Stomach (tissue), 9 donors: ENCODE measurements around the gene PARP3. TPM values are rescaled to one million over a fixed set of nuclear protein-coding genes. Genes with fewer than 3 reads are reported as not detected.

ENCODE experiments used
- DNase-seq, 2 donors: peaks; one replicate each; pipeline versions ENCODE4 v3.0.0 to v3.0.0-alpha.2; 2013 to 2019
- H3K27ac ChIP-seq, 5 donors: fragments of 200-600 bp in 4 of 5; sonication (generic) in 4 of 5; one replicate each; pipeline ENCODE4 v1.5.1; 2013 to 2019; ENCODE audit warnings: mild to moderate bottlenecking in 1 of 5, moderate library complexity in 1 of 5
- H3K27me3 ChIP-seq, 3 donors: fragments of 200-600 bp; sonication (generic); one replicate each; pipeline ENCODE4 v1.5.1; 2017 to 2019; ENCODE audit warnings: mixed run types in 1 of 3
- H3K36me3 ChIP-seq, 4 donors: fragments of 200-600 bp; sonication (generic); 1 replicate in 3 of 4; 2 replicates in 1 of 4; pipeline ENCODE4 v1.5.1; 2016 to 2019
- H3K4me1 ChIP-seq, 4 donors: fragments of 200-600 bp; sonication (generic); one replicate each; pipeline ENCODE4 v1.5.1; 2016 to 2019
- H3K4me3 ChIP-seq, 4 donors: fragments of 200-600 bp; sonication (generic) in 3 of 4; one replicate each; pipeline ENCODE4 v1.5.1; 2016 to 2019; ENCODE audit warnings: mild to moderate bottlenecking in 1 of 4
- H3K9me3 ChIP-seq, 4 donors: fragments of 200-600 bp; sonication (generic); one replicate each; pipeline ENCODE4 v1.5.1; 2016 to 2019
- EP300 ChIP-seq: sonication (generic); formaldehyde crosslinking; IDR thresholded peaks from one replicate; pipeline ENCODE4 v1.6.1; 2017; ENCODE audit warnings: antibody characterized with exemption
- POLR2A ChIP-seq, 4 donors: fragments of 450-650 bp; IDR thresholded peaks; one replicate each; pipeline ENCODE4 v1.6.1; 2016; ENCODE audit warnings: antibody characterized with exemption in 4 of 4, control low read depth in 2 of 4, mild to moderate bottlenecking in 1 of 4, moderate library complexity in 1 of 4
- POLR2AphosphoS5 ChIP-seq, 3 donors: sonication (generic); formaldehyde crosslinking; IDR thresholded peaks; one replicate each; pipeline ENCODE4 v1.6.1; 2016; ENCODE audit warnings: antibody characterized with exemption in 3 of 3
- WGBS, 5 donors: extraction: QIAGEN DNeasy Blood & Tissue Kit in 3 of 5; methylation state at CpG; one replicate each; pipeline versions ENCODE4 v1.1.5 to v1.1.7; 2013 to 2018; 5-methylcytosine and 5-hydroxymethylcytosine counted together
- intact Hi-C: fragments of 100-400 bp; cut with DNase I; formaldehyde crosslinking; loops from one replicate; pipeline ENCODE4 v1.15.1; 2023; ENCODE audit warnings: low total_unique reads
- polyA plus RNA-seq, 3 donors: library from polyadenylated mRNA; stranded (reverse); fragments of 200-250 nt; gene quantifications; one replicate each; pipeline ENCODE4 v1.2.3, GENCODE V29; 2013
- total RNA-seq, 5 donors: library from RNA; depleted of rRNA; stranded (reverse); fragments of >200 nt; gene quantifications; one replicate each; pipeline versions ENCODE4 v1.1.0 to v1.2.3, GENCODE V29; 2014 to 2016
- TF ChIP-seq, protein P1 (sequence below), 7 experiments: fragments of 450-650 bp in 4 of 7; fragments of 200-600 bp in 3 of 7; sonication (generic) in 3 of 7; IDR thresholded peaks; one replicate each; pipeline ENCODE4 v1.5.1; 2016 to 2019; ENCODE audit warnings: antibody characterized with exemption in 7 of 7, control low read depth in 2 of 7, mild to moderate bottlenecking in 1 of 7
- donor health status: healthy with polysubstance abuse.
- donor health status: Bipolar disorder and iron deficiency.
- donor health status: healthy.

Gene PARP3
- total and polyA plus RNA-seq, 8 donors: 10.6 to 39.7 (median 16.0) TPM

DNA sequence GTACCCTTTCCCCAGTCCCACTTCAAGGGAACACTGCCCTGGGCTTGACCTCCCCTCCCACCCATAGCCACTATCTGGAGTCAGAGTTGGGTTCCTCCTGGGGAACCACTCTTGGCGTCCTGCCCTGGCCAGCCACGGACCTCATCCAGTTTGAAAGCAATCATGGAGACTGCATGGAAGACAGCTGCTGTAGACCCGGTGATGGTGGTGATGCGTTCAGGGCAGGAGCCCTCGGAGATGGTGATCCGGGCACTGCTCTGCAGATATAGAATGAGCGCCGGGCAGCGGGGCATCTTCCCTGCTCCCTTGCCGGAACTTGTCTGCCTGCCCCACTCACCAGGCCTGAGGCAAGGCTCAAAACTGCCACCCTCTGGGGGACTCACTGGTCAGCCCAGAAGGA lies 18.2 kb downstream of the PARP3 start:
- Histone ChIP-seq H3K27ac (no peak overlapping the region), H3K27me3 (peaks cover 0 to 14% (median 0%) of the 10 kb centered on the region in 3 donors), H3K4me1 (peaks cover 17 to 54% (median 38%) of the 10 kb centered on the region in 4 donors), H3K4me3 (no peak overlapping the region), H3K36me3 (peaks cover 0 to 41% (median 35%) of the 10 kb centered on the region in 4 donors), H3K9me3 (no peaks in the 10 kb centered on the region)
- no peak for TF ChIP-seq EP300
- no peak for TF ChIP-seq POLR2AphosphoS5 (IDR thresholded peaks at IDR 0.05)
- no peak for TF ChIP-seq POLR2A (IDR thresholded peaks at IDR 0.05)
- TF ChIP-seq, protein P1, sequence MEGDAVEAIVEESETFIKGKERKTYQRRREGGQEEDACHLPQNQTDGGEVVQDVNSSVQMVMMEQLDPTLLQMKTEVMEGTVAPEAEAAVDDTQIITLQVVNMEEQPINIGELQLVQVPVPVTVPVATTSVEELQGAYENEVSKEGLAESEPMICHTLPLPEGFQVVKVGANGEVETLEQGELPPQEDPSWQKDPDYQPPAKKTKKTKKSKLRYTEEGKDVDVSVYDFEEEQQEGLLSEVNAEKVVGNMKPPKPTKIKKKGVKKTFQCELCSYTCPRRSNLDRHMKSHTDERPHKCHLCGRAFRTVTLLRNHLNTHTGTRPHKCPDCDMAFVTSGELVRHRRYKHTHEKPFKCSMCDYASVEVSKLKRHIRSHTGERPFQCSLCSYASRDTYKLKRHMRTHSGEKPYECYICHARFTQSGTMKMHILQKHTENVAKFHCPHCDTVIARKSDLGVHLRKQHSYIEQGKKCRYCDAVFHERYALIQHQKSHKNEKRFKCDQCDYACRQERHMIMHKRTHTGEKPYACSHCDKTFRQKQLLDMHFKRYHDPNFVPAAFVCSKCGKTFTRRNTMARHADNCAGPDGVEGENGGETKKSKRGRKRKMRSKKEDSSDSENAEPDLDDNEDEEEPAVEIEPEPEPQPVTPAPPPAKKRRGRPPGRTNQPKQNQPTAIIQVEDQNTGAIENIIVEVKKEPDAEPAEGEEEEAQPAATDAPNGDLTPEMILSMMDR (IDR thresholded peaks at IDR 0.05): no peak
- intact Hi-C loops: no loop called here
- WGBS, 5 donors: 85 to 93% (median 86%) methylated on average over 10 of the region's 10 CpGs
- DNase-seq: no peak

DNA sequence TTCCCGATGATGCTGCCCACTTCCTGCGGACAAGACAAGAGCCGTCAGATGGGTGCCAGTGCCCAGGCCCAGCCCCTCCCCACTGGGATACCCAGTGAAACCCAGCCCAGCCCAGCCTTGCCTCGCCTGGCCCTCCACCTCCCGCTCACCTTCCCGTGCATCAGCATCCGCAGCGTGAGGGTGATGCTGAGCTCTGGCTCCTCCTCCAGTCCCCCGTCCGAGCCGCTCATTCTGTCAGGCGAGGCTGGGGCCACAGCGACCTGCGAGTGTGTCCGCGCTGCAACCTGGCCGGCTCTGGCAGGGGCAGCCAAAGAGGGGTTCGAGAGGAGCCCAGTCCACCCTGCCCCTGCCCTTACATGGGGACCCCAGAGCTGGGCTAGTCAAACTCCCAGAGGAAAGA lies 18.8 kb downstream of the PARP3 start:
- intact Hi-C loops: no loop called here
- H3K4me3 ChIP-seq: no peak overlapping the region
- DNase-seq: no peak
- H3K4me1 ChIP-seq: peaks cover 16 to 54% (median 38%) of the 10 kb centered on the region in 4 donors
- WGBS, 5 donors: 88 to 95% (median 90%) methylated on average over 18 of the region's 18 CpGs
- TF ChIP-seq POLR2A (IDR thresholded peaks at IDR 0.05): no peak
- TF ChIP-seq, protein P1 (IDR thresholded peaks at IDR 0.05): no peak
- no peak for TF ChIP-seq EP300
- no peak for TF ChIP-seq POLR2AphosphoS5 (IDR thresholded peaks at IDR 0.05)
- H3K36me3 ChIP-seq: peaks cover 0 to 41% (median 35%) of the 10 kb centered on the region in 4 donors
- no peaks in the 10 kb centered on the region for H3K9me3 ChIP-seq
- no peak overlapping the region for H3K27ac ChIP-seq
- H3K27me3 ChIP-seq: peaks cover 0 to 7% (median 0%) of the 10 kb centered on the region in 3 donors

DNA sequence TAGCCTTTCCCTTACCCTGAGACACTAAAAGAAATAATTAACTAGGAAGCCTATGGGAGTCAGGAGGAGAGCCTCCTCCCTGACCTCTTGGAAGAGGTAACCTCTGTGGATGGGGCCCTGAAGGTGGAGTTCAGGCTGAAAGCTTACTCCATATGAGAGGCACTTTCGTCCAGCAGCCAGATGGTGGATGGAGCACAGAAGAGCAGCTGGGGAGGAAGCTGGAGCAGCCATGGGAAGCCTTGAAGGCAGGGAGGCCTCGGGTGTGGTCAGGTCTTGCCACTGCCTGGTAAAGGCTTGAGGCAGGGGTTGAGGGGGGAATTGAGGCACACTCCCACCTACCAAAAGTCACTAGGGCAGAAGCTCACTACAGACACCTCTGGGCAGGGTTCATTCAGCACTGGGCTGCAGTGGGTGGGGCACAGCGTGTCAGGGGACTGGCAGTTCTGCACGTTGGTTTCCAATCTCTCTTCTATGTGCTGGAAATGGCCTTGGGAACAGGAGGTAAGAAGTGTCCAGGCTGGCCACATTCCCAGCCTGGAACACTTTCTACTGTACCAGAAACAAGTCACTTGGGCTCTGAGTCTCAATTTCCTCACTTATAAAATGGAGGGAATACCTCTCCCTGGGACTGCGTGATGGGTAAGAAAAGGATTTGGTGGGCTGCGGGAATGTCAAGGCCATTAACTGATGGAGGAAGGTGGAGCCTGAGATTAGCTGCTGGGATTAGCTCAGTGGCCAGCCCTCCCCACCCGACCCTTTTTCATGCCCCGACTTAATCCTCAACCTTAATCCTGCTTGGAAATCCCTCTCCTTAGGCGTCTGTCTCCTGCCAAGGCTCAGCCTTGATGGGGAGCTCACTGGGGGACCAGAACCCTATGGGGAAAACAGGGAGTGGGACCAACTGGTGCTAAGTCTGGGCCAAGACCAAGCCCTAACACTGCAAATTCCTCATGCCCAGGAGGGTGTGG lies 19.7 kb downstream of the PARP3 start:
- H3K27me3 ChIP-seq: no peaks in the 10 kb centered on the region
- no peak overlapping the region for H3K4me3 ChIP-seq
- peaks cover 18 to 54% (median 38%) of the 10 kb centered on the region in 4 donors for H3K4me1 ChIP-seq
- DNase-seq: no peak
- H3K27ac ChIP-seq: peak overlapping the region in 1 of 5 donors; percentile 52
- 65 to 71% (median 68%) methylated on average over 9 of the region's 9 CpGs for WGBS, 5 donors
- intact Hi-C loops: no loop called here
- peaks cover 0 to 41% (median 35%) of the 10 kb centered on the region in 4 donors for H3K36me3 ChIP-seq
- TF ChIP-seq, protein P1 (IDR thresholded peaks at IDR 0.05): no peak
- no peak for TF ChIP-seq POLR2A (IDR thresholded peaks at IDR 0.05)
- TF ChIP-seq POLR2AphosphoS5 (IDR thresholded peaks at IDR 0.05): no peak
- TF ChIP-seq EP300: no peak
- H3K9me3 ChIP-seq: no peaks in the 10 kb centered on the region

DNA sequence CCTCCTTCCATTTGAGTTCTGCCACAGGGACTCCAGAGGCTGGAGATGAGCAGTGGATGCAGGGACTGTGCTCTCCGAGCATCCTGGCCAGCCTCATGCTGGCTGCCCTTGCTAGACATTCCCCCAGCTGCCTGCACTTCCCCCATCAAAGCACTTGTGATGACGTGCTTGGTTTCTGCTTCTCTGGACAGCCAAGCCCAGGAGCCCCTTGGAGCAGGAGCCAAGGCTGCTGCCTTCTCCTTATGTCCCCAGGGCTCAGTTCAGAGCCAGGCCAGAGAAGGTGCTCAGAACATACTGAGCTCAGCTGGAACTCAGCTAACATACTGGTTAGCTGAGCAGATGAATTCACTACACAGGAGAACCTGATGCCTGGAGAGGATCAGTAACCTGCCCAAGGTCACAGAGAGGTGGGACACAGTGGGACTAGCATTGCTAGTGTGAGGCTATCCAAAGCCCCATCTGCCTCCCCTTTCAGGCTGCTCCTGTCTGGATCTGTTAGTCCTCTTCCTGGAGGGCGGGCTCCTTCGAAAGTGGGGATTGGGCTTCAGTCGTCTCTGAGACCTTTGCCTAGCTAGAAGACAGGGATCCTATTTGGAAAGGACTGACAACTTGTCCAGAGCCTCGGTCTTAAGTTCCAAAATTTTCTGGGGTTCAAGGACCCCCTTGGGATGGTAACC lies 20.8 kb downstream of the PARP3 start:
- TF ChIP-seq POLR2A (IDR thresholded peaks at IDR 0.05) (no peak), POLR2AphosphoS5 (IDR thresholded peaks at IDR 0.05) (no peak), EP300 (no peak)
- TF ChIP-seq, protein P1 (IDR thresholded peaks at IDR 0.05): no peak
- Histone ChIP-seq H3K27ac (peak overlapping the region in 3 of 5 donors; percentile 2 to 52 (median 7)), H3K27me3 (peaks cover 0 to 5% (median 0%) of the 10 kb centered on the region in 3 donors), H3K4me1 (peaks cover 19 to 60% (median 43%) of the 10 kb centered on the region in 4 donors), H3K9me3 (no peaks in the 10 kb centered on the region), H3K36me3 (peaks cover 0 to 33% (median 30%) of the 10 kb centered on the region in 4 donors), H3K4me3 (no peak overlapping the region)
- 83 to 89% (median 86%) methylated on average over 3 to 6 of the region's 6 CpGs for WGBS, 5 donors
- peak in 1 of 2 donors; percentile 56 for DNase-seq
- intact Hi-C loops: no loop called here
